ENCODE measurements around the gene CYFIP2. TPM values are rescaled to one million over a fixed set of nuclear protein-coding genes. Genes with fewer than 3 reads are reported as not detected.

Gene CYFIP2
- total and polyA plus RNA-seq, 7 donors: 0.61 to 8.3 (median 4.9) TPM

- Histone ChIP-seq H3K4me1 (peaks cover 16% of the 10 kb centered on the region), H3K27me3 (ENCODE audit: insufficient read depth in 3 of 3, low read length in 2 of 3) (no peaks in the 10 kb centered on the region), H3K9me3 (no peaks in the 10 kb centered on the region), H3K36me3 (ENCODE audit: insufficient read depth in 1 of 2, low read depth in 1 of 2) (no peaks in the 10 kb centered on the region), H3K4me3 (no peak overlapping the region), H3K27ac (no peak overlapping the region)
- ATAC-seq (no peak), DNase-seq (no peak)
- no peak for TF ChIP-seq CTCF (IDR thresholded peaks at IDR 0.05)
- WGBS, 3 donors: 70 to 84% (median 76%) methylated on average over 7 of the region's 7 CpGs
- intact Hi-C loops (cut with DNase I): no loop called here
These were observed 2.3 kb upstream of the CYFIP2 start for GRCh38 chr5:157263496-157264090.

- intact Hi-C loops (cut with DNase I): no loop called here
- WGBS, 3 donors: 4 to 9% (median 9%) methylated on average over 37 to 61 of the region's 62 CpGs
- Histone ChIP-seq H3K36me3 (ENCODE audit: insufficient read depth in 1 of 2, low read depth in 1 of 2) (no peaks in the 10 kb centered on the region), H3K4me3 (peak overlapping the region; percentile 84), H3K9me3 (no peaks in the 10 kb centered on the region), H3K4me1 (peaks cover 16% of the 10 kb centered on the region), H3K27ac (peak overlapping the region; percentile 4), H3K27me3 (ENCODE audit: insufficient read depth in 3 of 3, low read length in 2 of 3) (no peaks in the 10 kb centered on the region)
- DNase-seq (no peak), ATAC-seq (peak in 3 of 4 donors; percentile 31 to 55 (median 51))
- no peak for TF ChIP-seq CTCF (IDR thresholded peaks at IDR 0.05)
These were observed 524 bp downstream of the CYFIP2 start for GRCh38 chr5:157266286-157267007.

GRCh38 chr5:157267025-157267424 is 1.1 kb downstream of the CYFIP2 start:
- WGBS, 3 donors: 49 to 68% (median 51%) methylated on average over 3 of the region's 3 CpGs
- ATAC-seq (peak in 2 of 4 donors; percentile 15 to 60), DNase-seq (no peak)
- Histone ChIP-seq H3K27me3 (ENCODE audit: insufficient read depth in 3 of 3, low read length in 2 of 3) (no peaks in the 10 kb centered on the region), H3K36me3 (ENCODE audit: insufficient read depth in 1 of 2, low read depth in 1 of 2) (no peaks in the 10 kb centered on the region), H3K9me3 (no peaks in the 10 kb centered on the region), H3K4me3 (peak overlapping the region; percentile 84), H3K4me1 (peaks cover 16% of the 10 kb centered on the region), H3K27ac (peak overlapping the region; percentile 46)
- no peak for TF ChIP-seq CTCF (IDR thresholded peaks at IDR 0.05)
- intact Hi-C loops (cut with DNase I): no loop called here

GRCh38 chr5:157267761-157268480 is 2.0 kb downstream of the CYFIP2 start:
- H3K27ac ChIP-seq: peak overlapping the region; percentile 46
- DNase-seq (peak in 1 of 2 donors; percentile 60), ATAC-seq (peak; percentile 49 to 86 (median 78))
- H3K4me3 ChIP-seq: no peak overlapping the region
- intact Hi-C loops (cut with DNase I): no loop called here
- WGBS, 3 donors: 30 to 44% (median 32%) methylated on average over 8 of the region's 8 CpGs
- no peak for TF ChIP-seq CTCF (IDR thresholded peaks at IDR 0.05)
- H3K4me1 ChIP-seq: peaks cover 16% of the 10 kb centered on the region
- H3K9me3 ChIP-seq: no peaks in the 10 kb centered on the region
- H3K27me3 ChIP-seq (ENCODE audit: insufficient read depth in 3 of 3, low read length in 2 of 3): no peaks in the 10 kb centered on the region
- H3K36me3 ChIP-seq (ENCODE audit: insufficient read depth in 1 of 2, low read depth in 1 of 2): no peaks in the 10 kb centered on the region
